ENCODE data around the gene PAX5.

Gene PAX5

GRCh38 chr9:36939655-36940499 is 94.2 kb downstream of the PAX5 start:
- ChIA-PET POLR2A (no interaction called here), CTCF (no interaction called here)
- no peak for DNase-seq (ENCODE audit: extremely low spot score)
- TF ChIP-seq ARNT (IDR thresholded peaks at IDR 0.05) = no peak
- no peak for TF ChIP-seq TARDBP (IDR thresholded peaks at IDR 0.05)
- TF ChIP-seq HDGF (IDR thresholded peaks at IDR 0.05; ENCODE audit: borderline replicate concordance) = no peak
- TF ChIP-seq PKNOX1 (IDR thresholded peaks at IDR 0.05) = peak; percentile 88
- no peak for TF ChIP-seq SUZ12 (IDR thresholded peaks at IDR 0.05)

GRCh38 chr9:36939214-36939613 is 94.9 kb downstream of the PAX5 start:
- ChIA-PET CTCF (no interaction called here), POLR2A (no interaction called here)
- DNase-seq (ENCODE audit: extremely low spot score) = no peak
- TF ChIP-seq ARNT (IDR thresholded peaks at IDR 0.05) (no peak), TARDBP (IDR thresholded peaks at IDR 0.05) (no peak), L3MBTL2 (conservative IDR thresholded peaks at IDR 0.05) (no peak), PKNOX1 (IDR thresholded peaks at IDR 0.05) (no peak), CTBP1 (IDR thresholded peaks at IDR 0.05; ENCODE audit: borderline replicate concordance) (no peak), LEF1 (IDR thresholded peaks at IDR 0.05; ENCODE audit: borderline replicate concordance) (no peak), ELF4 (IDR thresholded peaks at IDR 0.05) (no peak), SP1 (IDR thresholded peaks at IDR 0.05) (no peak), FOXM1 (IDR thresholded peaks at IDR 0.05; ENCODE audit: borderline replicate concordance) (no peak), FOXK2 (IDR thresholded peaks at IDR 0.05) (no peak), BHLHE40 (IDR thresholded peaks at IDR 0.05; ENCODE audit: borderline replicate concordance) (no peak), HDGF (IDR thresholded peaks at IDR 0.05; ENCODE audit: borderline replicate concordance) (no peak), ZNF384 (IDR thresholded peaks at IDR 0.05) (no peak), FOXA1 (IDR thresholded peaks at IDR 0.05) (no peak), NFRKB (IDR thresholded peaks at IDR 0.05) (no peak), SUZ12 (IDR thresholded peaks at IDR 0.05) (no peak)

GRCh38 chr9:36938617-36939016 is 95.5 kb downstream of the PAX5 start:
- CTCF ChIA-PET = interaction anchor here (0.7 kb wide), 1 partner anchor 134 kb away, joined by 3 read pairs; no protein-coding TSS in a partner anchor
- POLR2A ChIA-PET = no interaction called here

GRCh38 chr9:36937951-36938350 is 96.1 kb downstream of the PAX5 start:
- CTCF ChIA-PET = interaction anchor here (0.7 kb wide), 1 partner anchor 134 kb away, joined by 3 read pairs; no protein-coding TSS in a partner anchor
- POLR2A ChIA-PET = no interaction called here
- DNase-seq (ENCODE audit: extremely low spot score) = no peak
- TF ChIP-seq PKNOX1 (IDR thresholded peaks at IDR 0.05) (no peak), L3MBTL2 (conservative IDR thresholded peaks at IDR 0.05) (no peak), ARNT (IDR thresholded peaks at IDR 0.05) (no peak), HDGF (IDR thresholded peaks at IDR 0.05; ENCODE audit: borderline replicate concordance) (no peak), TARDBP (IDR thresholded peaks at IDR 0.05) (no peak), SUZ12 (IDR thresholded peaks at IDR 0.05) (no peak), LEF1 (IDR thresholded peaks at IDR 0.05; ENCODE audit: borderline replicate concordance) (no peak)

More at GRCh38 chr9:36938617-36939016, 95.5 kb downstream of the PAX5 start:
- DNase-seq (ENCODE audit: extremely low spot score) = no peak
- TF ChIP-seq BHLHE40 (IDR thresholded peaks at IDR 0.05; ENCODE audit: borderline replicate concordance) = no peak
- TF ChIP-seq FOXA1 (IDR thresholded peaks at IDR 0.05) = no peak
- no peak for TF ChIP-seq SUZ12 (IDR thresholded peaks at IDR 0.05)
- TF ChIP-seq TARDBP (IDR thresholded peaks at IDR 0.05) = no peak

- ChIA-PET CTCF (no interaction called here), POLR2A (no interaction called here)
- no peak for TF ChIP-seq L3MBTL2 (conservative IDR thresholded peaks at IDR 0.05)
- no peak for TF ChIP-seq SUZ12 (IDR thresholded peaks at IDR 0.05)
- TF ChIP-seq ZNF384 (IDR thresholded peaks at IDR 0.05) = no peak
- no peak for TF ChIP-seq HDGF (IDR thresholded peaks at IDR 0.05; ENCODE audit: borderline replicate concordance)
- no peak for TF ChIP-seq TARDBP (IDR thresholded peaks at IDR 0.05)
- TF ChIP-seq CTBP1 (IDR thresholded peaks at IDR 0.05; ENCODE audit: borderline replicate concordance) = no peak
- no peak for TF ChIP-seq SP1 (IDR thresholded peaks at IDR 0.05)
- TF ChIP-seq FOXA1 (IDR thresholded peaks at IDR 0.05) = no peak
- no peak for TF ChIP-seq FOXK2 (IDR thresholded peaks at IDR 0.05)
- no peak for TF ChIP-seq BHLHE40 (IDR thresholded peaks at IDR 0.05; ENCODE audit: borderline replicate concordance)
- no peak for TF ChIP-seq ELF4 (IDR thresholded peaks at IDR 0.05)
- TF ChIP-seq FOXM1 (IDR thresholded peaks at IDR 0.05; ENCODE audit: borderline replicate concordance) = no peak
- no peak for TF ChIP-seq LEF1 (IDR thresholded peaks at IDR 0.05; ENCODE audit: borderline replicate concordance)
- TF ChIP-seq ARNT (IDR thresholded peaks at IDR 0.05) = no peak
- TF ChIP-seq PKNOX1 (IDR thresholded peaks at IDR 0.05) = no peak
- no peak for TF ChIP-seq NFRKB (IDR thresholded peaks at IDR 0.05)
- no peak for DNase-seq (ENCODE audit: extremely low spot score)
These were observed 96.7 kb downstream of the PAX5 start for GRCh38 chr9:36937346-36937745.

GRCh38 chr9:36936498-36936831 is 97.6 kb downstream of the PAX5 start:
- CTCF ChIA-PET = no interaction called here
- TF ChIP-seq SUZ12 (IDR thresholded peaks at IDR 0.05) (no peak), L3MBTL2 (conservative IDR thresholded peaks at IDR 0.05) (no peak), PKNOX1 (IDR thresholded peaks at IDR 0.05) (no peak), SP1 (IDR thresholded peaks at IDR 0.05) (no peak), LEF1 (IDR thresholded peaks at IDR 0.05; ENCODE audit: borderline replicate concordance) (no peak), ARNT (IDR thresholded peaks at IDR 0.05) (no peak), FOXK2 (IDR thresholded peaks at IDR 0.05) (no peak), NFRKB (IDR thresholded peaks at IDR 0.05) (no peak), FOXM1 (IDR thresholded peaks at IDR 0.05; ENCODE audit: borderline replicate concordance) (no peak), HDGF (IDR thresholded peaks at IDR 0.05; ENCODE audit: borderline replicate concordance) (no peak), ZNF384 (IDR thresholded peaks at IDR 0.05) (no peak), TARDBP (IDR thresholded peaks at IDR 0.05) (no peak), CTBP1 (IDR thresholded peaks at IDR 0.05; ENCODE audit: borderline replicate concordance) (no peak)
- POLR2A ChIA-PET = no interaction called here
- no peak for DNase-seq (ENCODE audit: extremely low spot score)
